NCI-H187 treated with DMSO at 0.1 percent for 48 hours (cell line): ENCODE measurements around the gene CCDC15.

Source experiments
- DNase-seq: peaks from one replicate; lab custom pipeline; 2025; lab: John Stamatoyannopoulos, UW

CCDC15 gene

GRCh38 chr11:125069008-125069407 lies 115.0 kb downstream of the CCDC15 start:
- no peak for DNase-seq

- no peak for DNase-seq
These were observed 115.8 kb downstream of the CCDC15 start for GRCh38 chr11:125069796-125070195.

- DNase-seq = no peak
These were observed 116.8 kb downstream of the CCDC15 start for GRCh38 chr11:125070699-125071254.

- no peak for DNase-seq
These were observed 117.4 kb downstream of the CCDC15 start for GRCh38 chr11:125071435-125071834.

GRCh38 chr11:125071846-125072217 lies 117.8 kb downstream of the CCDC15 start:
- no peak for DNase-seq

GRCh38 chr11:125072218-125072960 lies 118.4 kb downstream of the CCDC15 start:
- DNase-seq = no peak

- no peak for DNase-seq
These were observed 119.1 kb downstream of the CCDC15 start for GRCh38 chr11:125072961-125073590.

GRCh38 chr11:125073616-125074483 lies 119.8 kb downstream of the CCDC15 start:
- no peak for DNase-seq

- no peak for DNase-seq
These were observed 120.7 kb downstream of the CCDC15 start for GRCh38 chr11:125074511-125075241.

- DNase-seq = no peak
These were observed 121.2 kb downstream of the CCDC15 start for GRCh38 chr11:125075242-125075625.

GRCh38 chr11:125075900-125076317 lies 121.9 kb downstream of the CCDC15 start:
- no peak for DNase-seq

GRCh38 chr11:125076378-125076945 lies 122.5 kb downstream of the CCDC15 start:
- no peak for DNase-seq

GRCh38 chr11:125078016-125078415 lies 124.0 kb downstream of the CCDC15 start:
- no peak for DNase-seq

GRCh38 chr11:125078516-125079140 lies 124.6 kb downstream of the CCDC15 start:
- DNase-seq = no peak

GRCh38 chr11:125079151-125079877 lies 125.3 kb downstream of the CCDC15 start:
- DNase-seq = no peak

- DNase-seq = no peak
These were observed 126.0 kb downstream of the CCDC15 start for GRCh38 chr11:125079878-125080530.

- no peak for DNase-seq
These were observed 126.5 kb downstream of the CCDC15 start for GRCh38 chr11:125080531-125080911.

GRCh38 chr11:125081098-125081798 lies 127.2 kb downstream of the CCDC15 start:
- DNase-seq = no peak

GRCh38 chr11:125082040-125082439 lies 128.0 kb downstream of the CCDC15 start:
- no peak for DNase-seq
